ENCODE results near the gene MGMT. TPM values are rescaled to one million over a fixed set of nuclear protein-coding genes. Genes with fewer than 3 reads are reported as not detected.
"Not testable (repeated sequence)": the region's sequence is repeated elsewhere in the genome, so short reads cannot be mapped to it uniquely, and the experiment has no call there.

MGMT gene
- total and polyA plus RNA-seq, 7 donors = 4.2 to 13.3 (median 7.5) TPM

- intact Hi-C loops (cut with DNase I) = no loop called here
- no peaks in the 10 kb centered on the region for H3K4me1 ChIP-seq
- no peaks in the 10 kb centered on the region for H3K9me3 ChIP-seq
- no peaks in the 10 kb centered on the region for H3K36me3 ChIP-seq (ENCODE audit: insufficient read depth in 1 of 2, low read depth in 1 of 2)
- no peak overlapping the region for H3K4me3 ChIP-seq
- peaks cover 0 to 17% (median 2%) of the 10 kb centered on the region in 3 donors for H3K27me3 ChIP-seq (ENCODE audit: insufficient read depth in 3 of 3, low read length in 2 of 3)
- WGBS, 3 donors = 81 to 88% (median 84%) methylated on average over 10 of the region's 10 CpGs
- no peak overlapping the region for H3K27ac ChIP-seq
- no peak for ATAC-seq
- no peak for DNase-seq
- TF ChIP-seq CTCF (IDR thresholded peaks at IDR 0.05) = no peak
Observed at GRCh38 chr10:129421399-129422010, 45.5 kb upstream of the MGMT start.

GRCh38 chr10:129424978-129425377 is 42.1 kb upstream of the MGMT start:
- no peak overlapping the region for H3K27ac ChIP-seq
- intact Hi-C loops (cut with DNase I) = no loop called here
- no peaks in the 10 kb centered on the region for H3K4me1 ChIP-seq
- no peaks in the 10 kb centered on the region for H3K9me3 ChIP-seq
- ATAC-seq = no peak
- H3K27me3 ChIP-seq (ENCODE audit: insufficient read depth in 3 of 3, low read length in 2 of 3) = peaks cover 0 to 2% (median 0%) of the 10 kb centered on the region in 3 donors
- no peak for TF ChIP-seq CTCF (IDR thresholded peaks at IDR 0.05)
- WGBS, 3 donors = 85 to 92% (median 87%) methylated on average over 15 of the region's 15 CpGs
- no peaks in the 10 kb centered on the region for H3K36me3 ChIP-seq (ENCODE audit: insufficient read depth in 1 of 2, low read depth in 1 of 2)
- DNase-seq = no peak
- no peak overlapping the region for H3K4me3 ChIP-seq

GRCh38 chr10:129426606-129427005 is 40.4 kb upstream of the MGMT start:
- H3K27me3 ChIP-seq (ENCODE audit: insufficient read depth in 3 of 3, low read length in 2 of 3) = no peaks in the 10 kb centered on the region
- DNase-seq (no peak), ATAC-seq (no peak)
- no peaks in the 10 kb centered on the region for H3K9me3 ChIP-seq
- TF ChIP-seq CTCF (IDR thresholded peaks at IDR 0.05) = no peak
- H3K27ac ChIP-seq = no peak overlapping the region
- WGBS, 3 donors = 47 to 53% (median 51%) methylated on average over 6 of the region's 6 CpGs
- intact Hi-C loops (cut with DNase I) = no loop called here
- H3K4me1 ChIP-seq = no peaks in the 10 kb centered on the region
- no peaks in the 10 kb centered on the region for H3K36me3 ChIP-seq (ENCODE audit: insufficient read depth in 1 of 2, low read depth in 1 of 2)
- H3K4me3 ChIP-seq = no peak overlapping the region

GRCh38 chr10:129433266-129433665 is 33.8 kb upstream of the MGMT start:
- Histone ChIP-seq H3K27ac (no peak overlapping the region), H3K4me1 (no peaks in the 10 kb centered on the region), H3K27me3 (ENCODE audit: insufficient read depth in 3 of 3, low read length in 2 of 3) (no peaks in the 10 kb centered on the region), H3K4me3 (no peak overlapping the region), H3K36me3 (ENCODE audit: insufficient read depth in 1 of 2, low read depth in 1 of 2) (no peaks in the 10 kb centered on the region), H3K9me3 (no peaks in the 10 kb centered on the region)
- DNase-seq = no peak
- no peak for ATAC-seq
- 70 to 85% (median 76%) methylated on average over 7 of the region's 7 CpGs for WGBS, 3 donors
- intact Hi-C loops (cut with DNase I) = no loop called here
- TF ChIP-seq CTCF (IDR thresholded peaks at IDR 0.05) = no peak

GRCh38 chr10:129435724-129436123 is 31.3 kb upstream of the MGMT start:
- H3K9me3 ChIP-seq; DNase-seq; H3K27ac ChIP-seq; H3K4me3 ChIP-seq; ATAC-seq; intact Hi-C loops (cut with DNase I); H3K36me3 ChIP-seq (ENCODE audit: insufficient read depth in 1 of 2, low read depth in 1 of 2); H3K27me3 ChIP-seq (ENCODE audit: insufficient read depth in 3 of 3, low read length in 2 of 3); H3K4me1 ChIP-seq: not testable (repeated sequence)
- WGBS, 3 donors = 88 to 97% (median 93%) methylated on average over 4 of the region's 4 CpGs
